ENCODE results near the gene CLASP1.
"Not testable (repeated sequence)": the region's sequence is repeated elsewhere in the genome, so short reads cannot be mapped to it uniquely, and the experiment has no call there.

The CLASP1 gene

DNA sequence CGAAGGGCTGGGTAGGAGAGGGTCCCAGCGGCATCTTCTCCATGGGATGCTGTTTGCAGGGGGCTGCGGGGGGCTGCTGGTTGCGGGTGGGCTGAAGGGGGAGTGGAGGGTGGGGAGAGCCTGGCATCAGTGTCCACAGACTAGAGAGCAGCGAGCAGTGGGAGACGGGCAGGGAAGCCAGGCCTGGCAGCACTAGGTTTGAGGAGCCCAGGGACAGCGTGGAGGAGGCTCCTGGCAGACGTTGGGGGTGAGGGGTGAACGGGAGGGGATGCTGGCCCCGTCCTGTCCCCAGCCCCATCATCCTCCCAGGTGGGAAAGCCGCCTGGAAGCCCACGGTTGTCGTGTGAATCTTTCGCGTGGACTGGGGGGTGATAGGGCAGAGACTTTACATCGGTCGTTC is 316.0 kb downstream of the CLASP1 start:
- no peak overlapping the region for H3K27ac Mint-ChIP-seq

DNA sequence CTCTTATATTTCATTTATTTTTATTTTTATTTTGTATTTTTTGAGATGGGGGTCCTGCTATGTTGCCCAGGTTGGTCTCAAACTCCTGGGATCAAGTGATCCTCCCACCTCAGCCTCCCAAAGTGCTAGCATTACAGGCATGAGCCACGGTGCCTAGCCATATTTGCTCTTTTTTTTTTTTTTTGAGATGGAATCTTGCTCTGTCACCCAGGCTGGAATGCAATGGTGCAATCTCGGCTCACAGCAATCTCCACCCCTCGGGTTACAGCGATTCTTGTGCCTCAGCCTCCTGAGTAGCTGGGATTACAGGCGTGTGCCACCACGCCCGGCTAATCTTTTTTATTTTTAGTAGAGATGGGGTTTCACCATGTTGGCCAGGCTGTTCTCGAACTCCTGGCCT is 317.9 kb downstream of the CLASP1 start:
- H3K27ac Mint-ChIP-seq; H3K4me3 Mint-ChIP-seq; H3K9me3 Mint-ChIP-seq; H3K36me3 Mint-ChIP-seq (ENCODE audit: low read depth); H3K27me3 Mint-ChIP-seq; H3K4me1 Mint-ChIP-seq (ENCODE audit: low read depth): not testable (repeated sequence)

More for the DNA sequence above, 316.0 kb downstream of the CLASP1 start:
- Mint-ChIP-seq H3K27me3 (no peaks in the 10 kb centered on the region), H3K4me1 (ENCODE audit: low read depth) (no peaks in the 10 kb centered on the region), H3K9me3 (no peaks in the 10 kb centered on the region), H3K36me3 (ENCODE audit: low read depth) (peaks cover 4% of the 10 kb centered on the region), H3K4me3 (no peak overlapping the region)

GRCh38 chr2:121330921-121331320 is 318.3 kb downstream of the CLASP1 start:
- H3K4me1 Mint-ChIP-seq (ENCODE audit: low read depth) = no peaks in the 10 kb centered on the region

GRCh38 chr2:121329786-121330185 is 319.5 kb downstream of the CLASP1 start:
- H3K36me3 Mint-ChIP-seq (ENCODE audit: low read depth) = no peaks in the 10 kb centered on the region
- H3K27me3 Mint-ChIP-seq = no peaks in the 10 kb centered on the region
- H3K4me3 Mint-ChIP-seq = no peak overlapping the region
- no peak overlapping the region for H3K27ac Mint-ChIP-seq
- no peaks in the 10 kb centered on the region for H3K9me3 Mint-ChIP-seq
- H3K4me1 Mint-ChIP-seq (ENCODE audit: low read depth) = no peaks in the 10 kb centered on the region

More at GRCh38 chr2:121330921-121331320, 318.3 kb downstream of the CLASP1 start:
- Mint-ChIP-seq H3K9me3 (no peaks in the 10 kb centered on the region), H3K4me3 (no peak overlapping the region), H3K27ac (no peak overlapping the region), H3K27me3 (no peaks in the 10 kb centered on the region), H3K36me3 (ENCODE audit: low read depth) (no peaks in the 10 kb centered on the region)

DNA sequence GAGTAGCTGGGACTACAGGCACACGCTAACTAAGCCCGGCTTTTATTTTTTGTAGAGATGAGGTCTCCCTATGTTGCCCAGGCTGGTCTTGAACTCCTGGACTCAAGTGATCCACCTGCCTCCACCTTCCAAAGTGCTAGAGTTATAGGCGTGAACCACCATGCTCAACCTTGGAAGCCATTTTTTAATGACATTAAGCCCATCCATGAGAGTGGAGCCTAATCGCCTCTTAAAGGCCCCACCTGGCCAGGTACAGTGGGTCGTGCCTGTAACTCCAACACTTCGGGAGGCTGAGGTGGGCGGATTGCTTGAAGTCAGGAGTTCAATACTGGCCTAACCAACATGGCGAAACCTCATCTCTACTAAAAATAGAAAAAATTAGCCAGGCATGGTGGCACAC is 322.6 kb downstream of the CLASP1 start:
- H3K9me3 Mint-ChIP-seq = no peaks in the 10 kb centered on the region
- H3K4me3 Mint-ChIP-seq = no peak overlapping the region
- no peaks in the 10 kb centered on the region for H3K4me1 Mint-ChIP-seq (ENCODE audit: low read depth)
- H3K36me3 Mint-ChIP-seq (ENCODE audit: low read depth) = no peaks in the 10 kb centered on the region
- H3K27ac Mint-ChIP-seq = no peak overlapping the region
- H3K27me3 Mint-ChIP-seq = no peaks in the 10 kb centered on the region

DNA sequence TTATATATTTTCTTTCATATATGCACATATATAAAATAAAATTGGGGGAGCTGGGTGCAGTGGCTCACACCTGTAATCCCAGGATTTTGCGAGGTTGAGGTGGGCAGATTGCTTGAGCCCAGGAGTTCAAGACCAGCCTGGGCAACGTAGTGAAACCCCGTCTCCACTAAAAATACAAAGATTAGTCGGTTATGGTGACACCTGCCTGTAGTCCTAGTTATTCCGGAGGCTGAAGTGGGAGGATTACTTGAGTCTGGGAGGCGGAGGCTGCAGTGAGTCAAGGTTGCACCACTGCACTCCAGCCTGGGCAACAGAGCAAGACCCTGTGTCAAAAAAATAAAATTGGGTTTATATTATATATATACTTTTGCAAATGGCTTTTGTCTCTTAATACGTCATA is 324.7 kb downstream of the CLASP1 start:
- H3K9me3 Mint-ChIP-seq = no peaks in the 10 kb centered on the region
- H3K36me3 Mint-ChIP-seq (ENCODE audit: low read depth) = no peaks in the 10 kb centered on the region
- no peaks in the 10 kb centered on the region for H3K4me1 Mint-ChIP-seq (ENCODE audit: low read depth)
- no peak overlapping the region for H3K4me3 Mint-ChIP-seq
- no peaks in the 10 kb centered on the region for H3K27me3 Mint-ChIP-seq
- no peak overlapping the region for H3K27ac Mint-ChIP-seq

DNA sequence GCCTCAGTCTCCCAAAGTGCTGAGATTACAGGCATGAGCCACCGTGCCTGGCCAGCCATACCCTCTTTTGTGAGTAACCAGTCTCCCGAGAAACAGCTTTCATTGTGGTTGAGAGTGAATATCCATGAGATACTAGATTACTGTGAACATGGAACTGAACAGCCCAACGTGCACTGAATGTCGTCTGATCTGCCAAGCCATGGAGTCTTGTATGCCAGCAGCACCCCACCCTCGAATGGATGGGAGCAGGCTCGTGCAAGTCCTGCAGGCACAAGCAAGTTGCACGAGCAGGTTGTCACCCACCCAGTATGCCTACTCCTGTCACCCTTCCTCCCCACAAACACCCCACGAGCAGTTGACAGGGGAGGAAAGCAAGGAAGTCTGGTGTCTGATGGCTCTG is 327.8 kb downstream of the CLASP1 start:
- Mint-ChIP-seq H3K9me3 (no peaks in the 10 kb centered on the region), H3K4me3 (no peak overlapping the region), H3K36me3 (ENCODE audit: low read depth) (no peaks in the 10 kb centered on the region), H3K27ac (no peak overlapping the region), H3K27me3 (no peaks in the 10 kb centered on the region), H3K4me1 (ENCODE audit: low read depth) (no peaks in the 10 kb centered on the region)

- Mint-ChIP-seq H3K27ac (no peak overlapping the region), H3K36me3 (ENCODE audit: low read depth) (no peaks in the 10 kb centered on the region), H3K27me3 (no peaks in the 10 kb centered on the region), H3K4me3 (no peak overlapping the region), H3K9me3 (no peaks in the 10 kb centered on the region), H3K4me1 (ENCODE audit: low read depth) (no peaks in the 10 kb centered on the region)
These were observed 329.3 kb downstream of the CLASP1 start for GRCh38 chr2:121319941-121320340.

GRCh38 chr2:121316986-121317385 is 332.3 kb downstream of the CLASP1 start:
- Mint-ChIP-seq H3K36me3 (ENCODE audit: low read depth) (no peaks in the 10 kb centered on the region), H3K27me3 (peaks cover under 1% of the 10 kb centered on the region), H3K4me1 (ENCODE audit: low read depth) (no peaks in the 10 kb centered on the region), H3K27ac (no peak overlapping the region), H3K4me3 (no peak overlapping the region), H3K9me3 (no peaks in the 10 kb centered on the region)

DNA sequence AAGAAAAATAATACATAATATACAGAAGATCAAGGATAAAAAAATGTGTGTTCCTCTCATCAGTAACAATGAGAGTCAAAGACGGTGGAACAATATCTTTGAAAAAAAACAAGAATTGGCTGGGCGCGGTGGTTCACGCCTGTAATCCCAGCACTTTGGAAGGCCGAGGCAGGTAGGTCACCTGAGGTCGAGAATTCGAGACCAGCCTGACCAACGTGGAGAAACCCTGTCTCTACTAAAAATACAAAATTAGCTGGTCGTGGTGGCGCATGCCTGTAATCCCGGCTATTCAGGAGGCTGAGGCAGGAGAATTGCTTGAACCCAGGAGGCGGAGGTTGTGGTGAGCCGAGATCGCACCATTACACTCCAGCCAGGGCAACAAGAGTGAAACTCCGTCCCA is 335.6 kb downstream of the CLASP1 start:
- not testable (repeated sequence) for H3K27ac Mint-ChIP-seq; H3K9me3 Mint-ChIP-seq; H3K36me3 Mint-ChIP-seq (ENCODE audit: low read depth); H3K4me3 Mint-ChIP-seq; H3K4me1 Mint-ChIP-seq (ENCODE audit: low read depth)
- peaks cover 18% of the 10 kb centered on the region for H3K27me3 Mint-ChIP-seq

GRCh38 chr2:121309801-121310200 is 339.5 kb downstream of the CLASP1 start:
- H3K4me1 Mint-ChIP-seq (ENCODE audit: low read depth) = peaks cover 7% of the 10 kb centered on the region
- H3K4me3 Mint-ChIP-seq = no peak overlapping the region
- no peaks in the 10 kb centered on the region for H3K36me3 Mint-ChIP-seq (ENCODE audit: low read depth)
- peaks cover 6% of the 10 kb centered on the region for H3K9me3 Mint-ChIP-seq
- H3K27me3 Mint-ChIP-seq = peaks cover 36% of the 10 kb centered on the region
- H3K27ac Mint-ChIP-seq = no peak overlapping the region

DNA sequence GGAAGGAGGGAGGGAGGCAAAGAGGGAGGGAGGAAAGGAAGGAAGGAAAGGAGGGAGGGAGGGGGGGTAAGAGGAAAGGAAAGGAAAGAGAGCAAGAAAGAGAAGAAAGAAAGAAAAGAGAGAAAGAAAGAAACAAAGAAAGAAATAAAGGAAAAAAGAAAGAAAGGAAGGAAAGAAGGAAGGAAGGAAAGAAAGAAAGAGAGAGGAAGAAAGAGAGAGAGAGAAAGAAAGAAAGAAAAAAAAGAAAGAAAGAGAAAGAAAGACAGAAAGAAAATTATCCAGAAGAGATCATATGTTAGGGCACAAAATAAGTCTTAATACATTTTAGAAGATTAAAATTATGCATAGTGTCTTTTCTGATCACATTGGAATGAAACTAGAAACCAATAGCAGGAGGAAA is 339.9 kb downstream of the CLASP1 start:
- Mint-ChIP-seq H3K27me3 (peaks cover 36% of the 10 kb centered on the region), H3K4me1 (ENCODE audit: low read depth) (peaks cover 7% of the 10 kb centered on the region), H3K27ac (no peak overlapping the region), H3K36me3 (ENCODE audit: low read depth) (no peaks in the 10 kb centered on the region), H3K9me3 (peaks cover 6% of the 10 kb centered on the region), H3K4me3 (no peak overlapping the region)

DNA sequence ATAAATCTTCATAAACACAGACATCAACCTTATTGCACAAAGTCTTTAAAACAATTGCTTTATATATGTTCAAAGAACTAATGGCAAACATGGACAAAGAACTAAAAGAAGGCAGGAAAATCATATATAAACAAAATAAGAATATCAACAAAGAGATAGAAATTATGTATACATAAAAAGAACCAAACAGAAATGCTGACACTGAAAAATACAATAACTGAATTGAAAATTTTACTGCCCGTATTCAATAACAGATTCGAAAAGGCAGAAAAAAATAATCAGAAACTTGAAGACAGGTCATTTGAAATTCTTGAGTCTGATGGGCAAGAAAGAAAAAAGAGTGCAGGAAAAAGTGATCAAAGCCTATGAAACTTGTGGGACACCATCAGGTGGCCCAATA is 342.2 kb downstream of the CLASP1 start:
- Mint-ChIP-seq H3K36me3 (ENCODE audit: low read depth) (no peaks in the 10 kb centered on the region), H3K9me3 (peaks cover 6% of the 10 kb centered on the region), H3K27ac (no peak overlapping the region), H3K4me3 (no peak overlapping the region), H3K4me1 (ENCODE audit: low read depth) (peaks cover 7% of the 10 kb centered on the region), H3K27me3 (peaks cover 41% of the 10 kb centered on the region)

GRCh38 chr2:121304941-121305340 is 344.3 kb downstream of the CLASP1 start:
- H3K9me3 Mint-ChIP-seq = peaks cover 6% of the 10 kb centered on the region
- H3K4me1 Mint-ChIP-seq (ENCODE audit: low read depth) = peaks cover 7% of the 10 kb centered on the region
- peaks cover 36% of the 10 kb centered on the region for H3K27me3 Mint-ChIP-seq
- no peak overlapping the region for H3K27ac Mint-ChIP-seq
- H3K36me3 Mint-ChIP-seq (ENCODE audit: low read depth) = no peaks in the 10 kb centered on the region
- no peak overlapping the region for H3K4me3 Mint-ChIP-seq

- no peak overlapping the region for H3K27ac Mint-ChIP-seq
- no peak overlapping the region for H3K4me3 Mint-ChIP-seq
- no peaks in the 10 kb centered on the region for H3K36me3 Mint-ChIP-seq (ENCODE audit: low read depth)
- H3K9me3 Mint-ChIP-seq = peaks cover 5% of the 10 kb centered on the region
- H3K27me3 Mint-ChIP-seq = peaks cover 27% of the 10 kb centered on the region
- no peaks in the 10 kb centered on the region for H3K4me1 Mint-ChIP-seq (ENCODE audit: low read depth)
These were observed 345.6 kb downstream of the CLASP1 start for GRCh38 chr2:121303531-121304263.

DNA sequence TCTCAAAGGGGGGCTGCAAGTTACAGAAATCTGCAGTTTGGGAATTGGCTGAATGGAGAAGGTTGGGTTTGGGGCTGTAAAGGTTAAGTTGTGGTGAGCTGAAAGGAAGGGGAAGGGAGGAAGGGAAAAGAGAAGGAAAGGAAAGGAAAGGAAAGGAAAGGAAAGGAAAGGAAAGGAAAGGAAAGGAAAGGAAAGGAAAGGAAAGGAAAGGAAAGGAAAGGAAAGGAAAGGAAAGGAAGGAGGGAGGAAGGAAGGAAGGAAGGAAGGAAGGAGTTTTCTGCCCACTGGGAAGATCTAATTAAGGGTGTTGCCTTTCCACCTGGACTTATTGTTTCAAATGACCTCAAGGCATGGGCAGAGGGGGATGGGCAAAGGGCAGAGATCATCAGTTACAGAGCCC is 348.1 kb downstream of the CLASP1 start:
- peaks cover 12% of the 10 kb centered on the region for H3K27me3 Mint-ChIP-seq
- not testable (repeated sequence) for H3K9me3 Mint-ChIP-seq; H3K4me3 Mint-ChIP-seq; H3K27ac Mint-ChIP-seq; H3K4me1 Mint-ChIP-seq (ENCODE audit: low read depth); H3K36me3 Mint-ChIP-seq (ENCODE audit: low read depth)
